Measurements from ENCODE around the gene CD79B. TPM values are rescaled to one million over a fixed set of nuclear protein-coding genes. Genes with fewer than 3 reads are reported as not detected.

Gene CD79B
- total and polyA plus RNA-seq, 2 of the 8 experiments (the other 6 are each of a cell fraction or from before 2014, with no cell fraction given): 1.5 to 3.9 TPM

DNA sequence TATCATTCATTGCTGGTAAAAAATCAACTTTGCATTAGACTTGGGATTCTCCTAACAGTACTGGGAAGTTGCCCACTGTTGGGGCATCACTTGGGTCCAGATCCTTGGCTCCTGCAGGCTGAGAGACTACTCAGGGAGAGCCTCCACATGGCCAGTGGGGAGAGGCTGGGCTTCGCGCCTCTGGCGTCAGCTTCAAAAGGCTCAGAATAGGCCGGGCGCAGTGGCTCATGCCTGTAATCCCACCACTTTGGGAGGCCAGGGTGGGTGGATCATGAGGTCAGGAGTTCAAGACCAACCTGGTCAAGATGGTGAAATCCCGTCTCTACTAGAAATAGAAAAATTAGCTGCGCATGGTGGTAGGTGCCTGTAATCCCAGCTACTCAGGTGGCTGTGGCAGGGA, 17.7 kb downstream of the CD79B start:
- no peak overlapping the region for H2AFZ ChIP-seq (ENCODE audit: low read length)
- H2BK120ac ChIP-seq (replicated peaks; ENCODE audit: low read depth, low read length): no peak overlapping the region
- peaks cover 0 to 5% (median under 1%) of the 10 kb centered on the region in 4 experiments; a peak in 3 of 7 replicates for H3K4me1 ChIP-seq (replicated peaks in 1 of 4; ENCODE audit: control insufficient read depth in 3 of 4, insufficient read depth in 4 of 4, low read length in 3 of 4)
- FAIRE-seq: no peak
- H3K23ac ChIP-seq (ENCODE audit: insufficient read length): no peak overlapping the region
- no peak overlapping the region for H2BK20ac ChIP-seq (ENCODE audit: low read length)
- H3K27ac ChIP-seq (ENCODE audit: low read depth, low read length): no peak overlapping the region
- 96% methylated on average over 7 of the region's 7 CpGs; no CpG with 5 or more reads in 1 of the 2 experiments for WGBS, 2 experiments (ENCODE audit: extremely low coverage in 1 of 2, insufficient coverage in 1 of 2, insufficient read length in 1 of 2, insufficient replicate concordance in 2 of 2, low coverage in 1 of 2, low lambda C conversion rate in 2 of 2, missing lambda C conversion rate in 1 of 2)
- no peak overlapping the region for H4K91ac ChIP-seq (replicated peaks; ENCODE audit: insufficient read length, low read length)
- H3K9ac ChIP-seq (replicated peaks in 1 of 4; ENCODE audit: extremely low read depth in 1 of 4, low read depth in 3 of 4, low read length in 3 of 4): no peak overlapping the region
- no peak overlapping the region for H2BK12ac ChIP-seq (ENCODE audit: low read depth, low read length)
- ChIA-PET CTCF (ENCODE audit: partially characterized antibody) (interaction anchor here (0.8 to 11.2 kb wide), 6 partner anchors 18 to 41 kb away, joined by 3 to 270 read pairs (median 90); partner anchors contain the start of genes CD79B and GH2), POLR2A (ENCODE audit: partially characterized antibody) (interaction anchor here (1.1 kb wide), 1 partner anchor 35 kb away, joined by 3 read pairs; no protein-coding TSS in a partner anchor)
- no peak overlapping the region for H3K4ac ChIP-seq (replicated peaks; ENCODE audit: insufficient read length, low read depth, low read length)
- no peak overlapping the region for H3K4me2 ChIP-seq (ENCODE audit: insufficient read depth in 1 of 2, low read depth in 2 of 2, low read length in 2 of 2)
- H3K79me2 ChIP-seq (ENCODE audit: control insufficient read depth in 1 of 2, insufficient read depth in 2 of 2, low read length in 2 of 2): no peaks in the 10 kb centered on the region
- no peak overlapping the region for H2BK5ac ChIP-seq (ENCODE audit: low read depth, low read length)
- no peak overlapping the region for H4K5ac ChIP-seq (ENCODE audit: insufficient read length, low read depth, low read length)
- H3K36me3 ChIP-seq (ENCODE audit: control insufficient read depth in 2 of 4, insufficient read depth in 4 of 4, low read length in 3 of 4): no peaks in the 10 kb centered on the region
- no peak overlapping the region for H2AK5ac ChIP-seq (ENCODE audit: low read depth, low read length)
- H3K79me1 ChIP-seq (ENCODE audit: low read depth, low read length): no peaks in the 10 kb centered on the region
- no peaks in the 10 kb centered on the region for H4K20me1 ChIP-seq (replicated peaks in 1 of 2; ENCODE audit: control insufficient read depth in 1 of 2, insufficient read depth in 2 of 2, low read length in 2 of 2)
- no peak overlapping the region for H3K4me3 ChIP-seq (ENCODE audit: extremely low read depth in 1 of 4, insufficient read depth in 2 of 4, low read depth in 3 of 4, low read length in 4 of 4)
- no peak overlapping the region for H3K18ac ChIP-seq (ENCODE audit: extremely low read depth, low read length)
- no peak overlapping the region for H3K56ac ChIP-seq (replicated peaks; ENCODE audit: insufficient read length, low read depth, low read length)
- DNase-seq (ENCODE audit: low read depth in 1 of 2, low spot score in 2 of 2): no peak
- no peak overlapping the region for H4K8ac ChIP-seq (ENCODE audit: extremely low read depth, insufficient read depth, low read length)
- TF ChIP-seq SP1 (IDR thresholded peaks at IDR 0.05; ENCODE audit: low read depth, low read length): no peak
- TF ChIP-seq SIN3A (conservative IDR thresholded peaks at IDR 0.05 in 1 of 2, IDR thresholded peaks at IDR 0.05 in 1 of 2; ENCODE audit: low read depth in 1 of 2, low read length in 2 of 2): no peak
- no peak for TF ChIP-seq POU5F1 (IDR thresholded peaks at IDR 0.05; ENCODE audit: low read depth, low read length)
- no peak for TF ChIP-seq PHF8 (conservative IDR thresholded peaks at IDR 0.05; ENCODE audit: low read depth, low read length)
- no peak for TF ChIP-seq KDM5A (IDR thresholded peaks at IDR 0.05; ENCODE audit: low read length)
- no peak for TF ChIP-seq NANOG (IDR thresholded peaks at IDR 0.05; ENCODE audit: insufficient read depth, low read depth, low read length, poor library complexity, severe bottlenecking)
- no peak for TF ChIP-seq TBP (IDR thresholded peaks at IDR 0.05; ENCODE audit: low read depth, low read length)
- TF ChIP-seq CBX5 (IDR thresholded peaks at IDR 0.05; ENCODE audit: low read depth, low read length): no peak
- TF ChIP-seq POLR2A (IDR thresholded peaks at IDR 0.05; ENCODE audit: control extremely low read depth in 1 of 2, low read depth in 2 of 2, low read length in 2 of 2): no peak
- TF ChIP-seq TAF7 (optimal IDR thresholded peaks at IDR 0.05; ENCODE audit: borderline replicate concordance, low read depth, low read length): no peak
- TF ChIP-seq CEBPB (IDR thresholded peaks at IDR 0.05; ENCODE audit: low read depth, low read length): no peak
- no peak for TF ChIP-seq KDM1A (IDR thresholded peaks at IDR 0.05; ENCODE audit: borderline replicate concordance, low read length)
- no peak for TF ChIP-seq KDM4A (IDR thresholded peaks at IDR 0.05; ENCODE audit: low read depth, low read length, severe bottlenecking)
- no peak for TF ChIP-seq MAFK (IDR thresholded peaks at IDR 0.05; ENCODE audit: low read depth, low read length)
- TF ChIP-seq CREB1 (IDR thresholded peaks at IDR 0.05): no peak
- TF ChIP-seq ASH2L (IDR thresholded peaks at IDR 0.05; ENCODE audit: low read length): no peak
- no peak overlapping the region for H2BK15ac ChIP-seq (ENCODE audit: low read length)
- H3K14ac ChIP-seq (ENCODE audit: insufficient read length): no peak overlapping the region
- H3K27me3 ChIP-seq (replicated peaks in 1 of 4; ENCODE audit: control insufficient read depth in 3 of 4, extremely low read depth in 1 of 4, insufficient read depth in 3 of 4, low read length in 3 of 4): no peaks in the 10 kb centered on the region
- H3K23me2 ChIP-seq (ENCODE audit: low read depth, low read length): no peaks in the 10 kb centered on the region; the same call in 1 of the 2 replicates
- no peaks in the 10 kb centered on the region for H3K9me3 ChIP-seq (ENCODE audit: insufficient read depth in 2 of 2, low read depth in 1 of 2, low read length in 1 of 2)
